Skeletal muscle tissue (tissue), 4 donors: ENCODE results near the gene OSBP2. TPM values are rescaled to one million over a fixed set of nuclear protein-coding genes. Genes with fewer than 3 reads are reported as not detected.

Experiments used
- H3K27ac ChIP-seq: one replicate; pipeline ENCODE4 v1.7.0; 2013; ENCODE audit warnings: mild to moderate bottlenecking, low read depth, low read length, inconsistent platforms
- H3K27me3 ChIP-seq, 3 donors: one replicate each; pipeline ENCODE4 v1.7.0; 2013; ENCODE audit warnings: low read length in 3 of 3; ENCODE audit not compliant: control insufficient read depth in 3 of 3, insufficient read depth in 3 of 3
- H3K36me3 ChIP-seq, 3 donors: one replicate each; pipeline ENCODE4 v1.7.0; 2013; ENCODE audit warnings: low read length in 3 of 3; ENCODE audit not compliant: control insufficient read depth in 3 of 3, insufficient read depth in 3 of 3
- H3K4me1 ChIP-seq, 3 donors: one replicate each; pipeline ENCODE4 v1.7.0; 2013; ENCODE audit warnings: low read length in 3 of 3, mild to moderate bottlenecking in 3 of 3; ENCODE audit not compliant: control insufficient read depth in 3 of 3, insufficient read depth in 3 of 3
- H3K4me3 ChIP-seq, 3 donors: one replicate each; pipeline ENCODE4 v1.7.0; 2013; ENCODE audit warnings: low read length in 3 of 3
- H3K9ac ChIP-seq, 3 donors: one replicate each; pipeline ENCODE4 v1.7.0; 2013; ENCODE audit warnings: low read length in 3 of 3, mild to moderate bottlenecking in 3 of 3, moderate library complexity in 2 of 3, low read depth in 1 of 3
- H3K9me3 ChIP-seq, 3 donors: one replicate each; pipeline ENCODE4 v1.7.0; 2013; ENCODE audit warnings: low read length in 3 of 3; ENCODE audit not compliant: control insufficient read depth in 3 of 3
- total RNA-seq: library from RNA; depleted of rRNA; stranded (reverse); fragments of >200 nt; gene quantifications from one replicate; pipeline ENCODE4 v1.2.3, GENCODE V29; 2014
- donor health status: Osteomylitis.

OSBP2 gene, protein sequence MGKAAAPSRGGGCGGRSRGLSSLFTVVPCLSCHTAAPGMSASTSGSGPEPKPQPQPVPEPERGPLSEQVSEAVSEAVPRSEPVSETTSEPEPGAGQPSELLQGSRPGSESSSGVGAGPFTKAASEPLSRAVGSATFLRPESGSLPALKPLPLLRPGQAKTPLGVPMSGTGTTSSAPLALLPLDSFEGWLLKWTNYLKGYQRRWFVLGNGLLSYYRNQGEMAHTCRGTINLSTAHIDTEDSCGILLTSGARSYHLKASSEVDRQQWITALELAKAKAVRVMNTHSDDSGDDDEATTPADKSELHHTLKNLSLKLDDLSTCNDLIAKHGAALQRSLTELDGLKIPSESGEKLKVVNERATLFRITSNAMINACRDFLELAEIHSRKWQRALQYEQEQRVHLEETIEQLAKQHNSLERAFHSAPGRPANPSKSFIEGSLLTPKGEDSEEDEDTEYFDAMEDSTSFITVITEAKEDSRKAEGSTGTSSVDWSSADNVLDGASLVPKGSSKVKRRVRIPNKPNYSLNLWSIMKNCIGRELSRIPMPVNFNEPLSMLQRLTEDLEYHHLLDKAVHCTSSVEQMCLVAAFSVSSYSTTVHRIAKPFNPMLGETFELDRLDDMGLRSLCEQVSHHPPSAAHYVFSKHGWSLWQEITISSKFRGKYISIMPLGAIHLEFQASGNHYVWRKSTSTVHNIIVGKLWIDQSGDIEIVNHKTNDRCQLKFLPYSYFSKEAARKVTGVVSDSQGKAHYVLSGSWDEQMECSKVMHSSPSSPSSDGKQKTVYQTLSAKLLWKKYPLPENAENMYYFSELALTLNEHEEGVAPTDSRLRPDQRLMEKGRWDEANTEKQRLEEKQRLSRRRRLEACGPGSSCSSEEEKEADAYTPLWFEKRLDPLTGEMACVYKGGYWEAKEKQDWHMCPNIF
- total RNA-seq, result 4.7 TPM

GRCh38 chr22:30694640-30695350 is at the start of gene OSBP2:
Gene OSBP2 (plus strand): TSS chr22:30694874. CDS start chr22:30694910, 36 bp downstream.
- Histone ChIP-seq H3K27ac (peak within 1 kb of the TSS; percentile 62), H3K36me3 (no peaks in the 10 kb centered on the region), H3K9ac (peak within 1 kb of the TSS; percentile 72 to 87 (median 78)), H3K4me1 (peaks cover 9 to 19% (median 12%) of the 10 kb centered on the region in 3 donors), H3K27me3 (peaks cover 0 to 2% (median 0%) of the 10 kb centered on the region in 3 donors), H3K9me3 (no peaks in the 10 kb centered on the region), H3K4me3 (peak within 1 kb of the TSS; percentile 66 to 80 (median 78))

GRCh38 chr22:30646518-30647160 is 48.0 kb upstream of the OSBP2 start:
- no peak overlapping the region for H3K27ac ChIP-seq
- no peaks in the 10 kb centered on the region for H3K27me3 ChIP-seq
- no peak overlapping the region for H3K4me3 ChIP-seq
- no peaks in the 10 kb centered on the region for H3K9me3 ChIP-seq
- peaks cover 3 to 13% (median 9%) of the 10 kb centered on the region in 3 donors for H3K36me3 ChIP-seq
- H3K4me1 ChIP-seq, result peaks cover 23 to 43% (median 34%) of the 10 kb centered on the region in 3 donors
- H3K9ac ChIP-seq, result no peak overlapping the region

DNA sequence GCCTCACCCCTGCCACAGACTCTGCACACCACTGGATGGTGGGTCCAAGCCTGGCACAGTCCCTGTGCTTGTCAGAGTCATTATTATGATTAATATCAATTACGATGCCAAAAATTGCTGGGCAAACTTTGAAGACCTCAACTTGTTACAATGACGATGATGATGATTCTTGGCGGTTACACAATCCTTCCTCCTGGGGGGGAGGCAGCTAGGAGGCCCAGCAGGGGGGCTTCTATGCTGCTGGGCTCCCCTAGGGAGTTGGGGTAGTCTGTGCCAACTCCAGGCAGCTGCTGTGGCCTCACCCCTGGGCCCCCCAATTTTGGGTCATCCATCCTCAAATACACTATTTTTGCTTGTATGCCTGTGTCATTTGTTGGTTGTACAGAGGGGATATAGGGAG is 47.1 kb upstream of the OSBP2 start:
- Histone ChIP-seq H3K4me1 (peaks cover 17 to 36% (median 25%) of the 10 kb centered on the region in 3 donors), H3K27ac (no peak overlapping the region), H3K27me3 (no peaks in the 10 kb centered on the region), H3K9ac (no peak overlapping the region), H3K9me3 (no peaks in the 10 kb centered on the region), H3K36me3 (peaks cover 3 to 13% (median 9%) of the 10 kb centered on the region in 3 donors), H3K4me3 (no peak overlapping the region)

DNA sequence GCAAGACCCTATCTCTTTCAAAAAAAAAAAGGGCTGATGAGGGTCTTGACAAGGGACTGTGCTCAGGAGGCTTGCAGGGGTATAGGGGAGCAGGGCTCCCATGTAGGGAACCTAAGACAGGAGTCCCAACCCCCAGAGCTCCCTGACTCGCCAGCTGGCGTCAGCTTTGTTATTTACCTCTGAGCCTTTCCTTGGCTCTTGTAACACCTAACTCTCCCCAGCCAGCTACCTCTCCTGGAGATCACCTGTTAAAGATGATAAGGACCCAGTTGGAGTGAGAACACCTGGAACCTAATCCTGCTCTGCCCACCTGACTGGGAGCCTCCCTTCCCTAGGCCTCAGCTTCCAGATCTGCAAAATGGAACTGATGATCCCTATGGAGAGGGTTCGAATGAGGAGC is 45.8 kb upstream of the OSBP2 start:
- Histone ChIP-seq H3K36me3 (peaks cover 3 to 13% (median 9%) of the 10 kb centered on the region in 3 donors), H3K4me1 (peaks cover 7 to 25% (median 15%) of the 10 kb centered on the region in 3 donors), H3K27me3 (no peaks in the 10 kb centered on the region), H3K9me3 (no peaks in the 10 kb centered on the region), H3K27ac (no peak overlapping the region), H3K9ac (no peak overlapping the region), H3K4me3 (no peak overlapping the region)

- Histone ChIP-seq H3K9ac (no peak overlapping the region), H3K4me3 (no peak overlapping the region), H3K9me3 (no peaks in the 10 kb centered on the region), H3K4me1 (peaks cover under 1 to 20% (median 8%) of the 10 kb centered on the region in 3 donors), H3K27ac (no peak overlapping the region), H3K27me3 (no peaks in the 10 kb centered on the region), H3K36me3 (peaks cover 3 to 13% (median 12%) of the 10 kb centered on the region in 3 donors)
Observed at GRCh38 chr22:30649430-30650007, 45.2 kb upstream of the OSBP2 start.

DNA sequence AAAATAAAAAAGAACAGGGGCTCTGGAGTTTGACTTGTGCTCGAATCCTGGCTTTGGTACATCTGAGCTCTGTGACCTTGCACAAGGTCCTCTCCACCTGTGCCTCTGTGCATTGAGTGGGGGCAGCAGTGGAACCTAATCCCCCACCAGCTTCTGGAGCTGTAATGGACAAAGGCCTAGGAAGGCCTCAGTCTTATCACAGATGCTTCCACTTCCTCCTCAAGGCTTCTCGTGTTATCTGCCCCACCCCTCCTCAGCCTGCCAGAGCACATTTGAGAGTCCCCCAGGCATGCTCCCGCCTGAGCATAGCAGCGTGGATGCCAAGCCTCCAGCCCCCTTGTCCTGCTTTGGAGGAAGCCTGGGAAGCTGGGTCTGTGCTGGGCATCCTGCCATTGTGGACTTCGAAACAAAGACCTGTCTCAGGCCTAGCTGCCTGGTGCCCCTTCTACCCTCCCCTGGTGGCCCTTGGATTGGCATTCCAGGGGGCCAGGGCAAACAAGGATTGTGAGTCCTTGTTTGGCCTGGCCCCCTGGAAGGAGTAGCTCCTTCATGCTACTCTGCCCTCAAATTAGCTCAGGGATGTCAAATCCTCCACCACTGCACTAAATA is 44.1 kb upstream of the OSBP2 start:
- Histone ChIP-seq H3K27me3 (no peaks in the 10 kb centered on the region), H3K27ac (no peak overlapping the region), H3K9me3 (no peaks in the 10 kb centered on the region), H3K9ac (no peak overlapping the region), H3K4me1 (peaks cover 0 to 20% (median 8%) of the 10 kb centered on the region in 3 donors), H3K36me3 (peaks cover 3 to 13% (median 12%) of the 10 kb centered on the region in 3 donors), H3K4me3 (no peak overlapping the region)

DNA sequence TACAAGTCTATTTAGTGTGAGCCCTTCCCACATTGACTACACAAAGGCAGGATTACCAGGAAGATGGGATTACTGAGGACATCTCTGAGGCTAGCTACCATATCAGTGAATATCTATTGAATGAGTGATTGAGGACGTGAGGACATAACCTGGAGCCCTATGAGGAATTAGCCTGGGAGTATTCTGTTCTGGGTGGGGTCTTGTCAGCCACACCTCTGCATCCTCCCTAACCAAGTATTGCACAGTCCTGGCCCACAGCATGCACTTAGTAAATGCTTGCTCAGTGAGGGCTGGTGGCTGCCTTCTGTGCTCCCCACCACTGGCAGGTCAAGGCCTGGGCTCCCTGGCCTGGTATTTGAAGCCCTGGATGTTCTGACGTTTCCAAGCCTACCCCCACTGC is 41.8 kb upstream of the OSBP2 start:
- H3K9ac ChIP-seq, result no peak overlapping the region
- H3K27me3 ChIP-seq, result no peaks in the 10 kb centered on the region
- H3K4me1 ChIP-seq, result peaks cover 0 to 16% (median 8%) of the 10 kb centered on the region in 3 donors
- no peak overlapping the region for H3K4me3 ChIP-seq
- H3K36me3 ChIP-seq, result peaks cover under 1 to 3% (median 1%) of the 10 kb centered on the region in 3 donors
- H3K9me3 ChIP-seq, result no peaks in the 10 kb centered on the region
- no peak overlapping the region for H3K27ac ChIP-seq

- peaks cover 0 to 3% (median 0%) of the 10 kb centered on the region in 3 donors for H3K36me3 ChIP-seq
- no peaks in the 10 kb centered on the region for H3K9me3 ChIP-seq
- H3K27me3 ChIP-seq, result no peaks in the 10 kb centered on the region
- peaks cover 0 to 10% (median 7%) of the 10 kb centered on the region in 3 donors for H3K4me1 ChIP-seq
- no peak overlapping the region for H3K27ac ChIP-seq
- H3K4me3 ChIP-seq, result no peak overlapping the region
- no peak overlapping the region for H3K9ac ChIP-seq
Observed at GRCh38 chr22:30654361-30654760, 40.3 kb upstream of the OSBP2 start.
